ENCODE measurements around the gene CERS1. TPM values are rescaled to one million over a fixed set of nuclear protein-coding genes. Genes with fewer than 3 reads are reported as not detected.
A peak's percentile ranks its signal among the peaks of the same experiment; 100 is the strongest.

CERS1 gene
- total RNA-seq, 4 donors from 2014 or later, result not detected

DNA sequence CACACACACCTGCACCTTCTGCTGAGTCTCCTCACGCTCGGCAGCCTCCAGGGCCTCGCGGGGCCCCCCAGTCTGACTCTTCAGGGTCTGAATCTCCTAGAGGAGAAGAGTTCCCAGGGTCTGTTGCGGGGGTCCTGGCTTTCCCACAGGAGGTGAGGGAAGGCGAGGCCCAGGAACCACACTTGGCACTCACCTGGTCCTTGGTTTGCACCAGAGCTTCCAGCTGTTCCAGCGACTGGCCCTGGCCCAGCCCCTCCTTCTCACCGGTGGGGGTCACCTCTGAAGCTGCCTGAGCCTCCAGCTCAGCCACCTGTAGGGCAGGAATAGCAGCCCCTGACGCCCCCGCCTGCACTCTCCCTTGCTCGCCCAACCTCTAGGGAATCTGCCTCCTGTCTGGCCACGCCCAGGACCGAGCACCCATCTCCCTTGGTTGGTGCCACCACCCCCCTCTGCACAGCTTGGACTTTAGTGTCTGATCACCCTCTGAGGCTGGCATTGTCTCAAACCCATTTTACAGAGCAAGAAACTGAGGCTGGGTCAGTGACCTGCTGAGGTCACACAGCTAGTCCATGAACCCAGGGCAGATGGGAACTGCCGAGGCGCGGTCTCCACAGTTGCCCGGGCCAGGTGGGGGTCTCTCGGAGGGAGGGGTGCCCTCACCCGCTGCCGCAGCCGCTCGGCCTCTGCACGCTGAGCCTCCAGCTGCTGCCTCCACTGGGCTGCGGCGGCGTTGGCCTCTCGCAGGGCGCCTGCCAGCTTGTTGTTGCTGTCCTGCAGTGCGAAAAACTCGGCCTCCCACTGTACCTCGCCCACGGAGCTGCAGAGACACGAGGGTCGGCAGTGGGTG, 35.6 kb upstream of the CERS1 start:
- Histone ChIP-seq H3K27me3 (no peaks in the 10 kb centered on the region), H3K4me3 (peak overlapping the region in 1 of 4 donors; percentile 4), H3K36me3 (peaks cover 0 to 27% (median 0%) of the 10 kb centered on the region in 3 donors), H3K4me1 (peaks cover 0 to 9% (median 3%) of the 10 kb centered on the region in 4 donors), H3K9me3 (no peaks in the 10 kb centered on the region), H3K27ac (peak overlapping the region in 1 of 4 donors; percentile 25)
- TF ChIP-seq CTCF (IDR thresholded peaks at IDR 0.05) (no peak), POLR2A (IDR thresholded peaks at IDR 0.05) (no peak)
- DNase-seq, result no peak

DNA sequence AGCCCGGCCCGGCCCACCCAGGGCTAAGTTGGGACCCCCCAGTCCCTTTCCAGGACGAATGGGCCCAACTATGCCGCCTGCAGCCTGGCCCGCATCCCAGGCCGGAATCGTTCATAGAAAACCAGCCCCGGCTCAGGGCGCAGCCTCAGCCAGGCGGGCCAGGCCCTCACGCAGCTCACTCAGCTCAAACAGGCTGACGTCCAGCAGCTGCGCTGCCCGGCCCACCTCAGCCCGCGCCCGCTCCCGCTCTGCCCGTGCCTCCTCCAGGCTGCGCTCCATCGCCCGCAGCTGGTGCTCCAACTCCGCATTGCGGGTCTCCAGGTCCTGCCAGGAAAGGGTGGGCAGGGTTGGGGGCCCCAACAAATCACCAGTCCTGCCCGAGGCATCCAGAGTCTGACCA, 33.4 kb upstream of the CERS1 start:
- peaks cover 0 to 9% (median 3%) of the 10 kb centered on the region in 4 donors for H3K4me1 ChIP-seq
- no peak for TF ChIP-seq POLR2A (IDR thresholded peaks at IDR 0.05)
- H3K4me3 ChIP-seq, result no peak overlapping the region
- no peaks in the 10 kb centered on the region for H3K9me3 ChIP-seq
- no peak overlapping the region for H3K27ac ChIP-seq
- peaks cover 0 to 49% (median 0%) of the 10 kb centered on the region in 3 donors for H3K36me3 ChIP-seq
- H3K27me3 ChIP-seq, result no peaks in the 10 kb centered on the region
- no peak for DNase-seq

- H3K27ac ChIP-seq, result no peak overlapping the region
- no peaks in the 10 kb centered on the region for H3K27me3 ChIP-seq
- no peak overlapping the region for H3K4me3 ChIP-seq
- no peak for DNase-seq
- TF ChIP-seq CTCF (IDR thresholded peaks at IDR 0.05) (no peak), POLR2A (IDR thresholded peaks at IDR 0.05) (no peak)
- H3K4me1 ChIP-seq, result peaks cover 0 to 9% (median 3%) of the 10 kb centered on the region in 4 donors
- H3K36me3 ChIP-seq, result peaks cover 0 to 55% (median 0%) of the 10 kb centered on the region in 3 donors
- no peaks in the 10 kb centered on the region for H3K9me3 ChIP-seq
Observed at GRCh38 chr19:18928018-18928805, 32.3 kb upstream of the CERS1 start.

GRCh38 chr19:18924684-18925213, 28.8 kb upstream of the CERS1 start:
- DNase-seq, result no peak

DNA sequence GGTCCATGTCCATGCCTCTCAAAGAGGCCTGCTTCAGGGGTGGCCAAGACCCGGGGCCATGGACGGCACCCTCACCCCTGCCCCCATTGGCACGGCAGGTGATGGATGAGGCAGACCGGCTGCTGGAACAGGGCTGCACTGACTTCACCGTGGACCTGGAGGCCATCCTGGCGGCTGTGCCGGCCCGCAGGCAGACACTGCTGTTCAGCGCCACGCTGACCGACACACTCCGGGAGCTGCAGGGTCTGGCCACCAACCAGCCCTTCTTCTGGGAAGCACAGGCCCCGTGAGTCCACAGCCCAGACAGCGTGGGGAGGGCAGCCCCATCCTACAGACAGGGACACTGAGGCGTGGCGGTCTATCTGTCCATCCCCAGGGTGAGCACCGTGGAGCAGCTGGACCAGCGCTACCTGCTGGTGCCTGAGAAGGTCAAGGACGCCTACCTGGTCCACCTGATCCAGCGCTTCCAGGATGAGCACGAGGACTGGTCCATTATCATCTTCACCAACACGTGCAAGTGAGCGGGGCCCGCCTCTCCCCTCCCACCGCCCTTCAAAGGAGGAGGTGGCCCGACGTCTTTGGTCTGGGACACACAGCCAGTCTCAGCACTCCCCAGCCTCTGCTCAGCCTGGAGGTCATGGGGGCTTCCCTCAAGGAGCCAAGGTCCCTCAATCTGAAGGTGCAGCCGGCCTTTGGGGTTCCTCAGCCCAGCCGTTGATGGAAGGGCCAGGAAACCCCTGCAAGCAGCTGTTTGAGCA, 26.4 kb upstream of the CERS1 start:
- Histone ChIP-seq H3K9me3 (no peaks in the 10 kb centered on the region), H3K27me3 (no peaks in the 10 kb centered on the region), H3K4me1 (peaks cover 0 to 26% (median 16%) of the 10 kb centered on the region in 4 donors), H3K36me3 (peaks cover 0 to 59% (median 0%) of the 10 kb centered on the region in 3 donors), H3K4me3 (no peak overlapping the region), H3K27ac (no peak overlapping the region)
- TF ChIP-seq POLR2A (IDR thresholded peaks at IDR 0.05), result no peak
- no peak for TF ChIP-seq CTCF (IDR thresholded peaks at IDR 0.05)
- peak in 1 of 3 donors; percentile 31 for DNase-seq

More at GRCh38 chr19:18924684-18925213, 28.8 kb upstream of the CERS1 start:
- H3K27ac ChIP-seq, result no peak overlapping the region
- H3K4me1 ChIP-seq, result peaks cover 0 to 14% (median 10%) of the 10 kb centered on the region in 4 donors
- TF ChIP-seq CTCF (IDR thresholded peaks at IDR 0.05), result no peak
- TF ChIP-seq POLR2A (IDR thresholded peaks at IDR 0.05), result no peak
- H3K27me3 ChIP-seq, result no peaks in the 10 kb centered on the region
- no peak overlapping the region for H3K4me3 ChIP-seq
- peaks cover 0 to 75% (median 0%) of the 10 kb centered on the region in 3 donors for H3K36me3 ChIP-seq
- no peaks in the 10 kb centered on the region for H3K9me3 ChIP-seq
